HepG2 (cell line): ENCODE data around the gene NYAP1.

ENCODE experiments used
- ARNT ChIP-seq: fragments of 450-650 bp; IDR thresholded peaks from 2 replicates; pipeline ENCODE4 v1.6.1; 2017
- CEBPB ChIP-seq: IDR thresholded peaks from 2 replicates; pipeline ENCODE4 v1.6.1; 2011; ENCODE audit warnings: low read depth, low read length, improper control_type of control experiment, borderline replicate concordance
- DMTF1 ChIP-seq: sonication (generic); formaldehyde crosslinking; IDR thresholded peaks from 2 replicates; pipeline ENCODE4 v1.4.0; 2020; ENCODE audit warnings: mild to moderate bottlenecking, missing genetic modification reagents
- DNMT3B ChIP-seq: conservative IDR thresholded peaks from 2 replicates; pipeline ENCODE4 v1.6.1; 2016; ENCODE audit warnings: missing biosample characterization, control low read depth
- E2F5 ChIP-seq: sonication (generic); formaldehyde crosslinking; conservative IDR thresholded peaks from 2 replicates; pipeline ENCODE4 v1.4.0; 2020; ENCODE audit warnings: missing genetic modification reagents
- GATAD2A ChIP-seq: IDR thresholded peaks from 2 replicates; pipeline ENCODE4 v1.6.1; 2016
- POLR2A ChIP-seq, 2 experiments: IDR thresholded peaks; 2 replicates each; pipeline ENCODE4 v1.6.1; 2011; ENCODE audit warnings: low read depth in 2 of 2, low read length in 2 of 2, mild to moderate bottlenecking in 1 of 2, moderate library complexity in 1 of 2; ENCODE audit not compliant: insufficient read depth in 1 of 2
- RBFOX2 ChIP-seq: fragments of 200-400 bp; formaldehyde crosslinking; IDR thresholded peaks from 2 replicates; pipeline ENCODE4 v1.6.1; 2017; ENCODE audit warnings: low read depth, mild to moderate bottlenecking, low read length
- ZBED4 ChIP-seq: sonication (generic); formaldehyde crosslinking; IDR thresholded peaks from 2 replicates; pipeline ENCODE4 v1.4.0; 2020; ENCODE audit warnings: missing genetic modification reagents, borderline replicate concordance
- ZNF367 ChIP-seq: sonication (generic); formaldehyde crosslinking; IDR thresholded peaks from 2 replicates; pipeline ENCODE4 v1.4.0; 2020; ENCODE audit warnings: missing genetic modification reagents, borderline replicate concordance

- TF ChIP-seq E2F5 (CRISPR knock-in tag) (no peak), ZBED4 (CRISPR knock-in tag) (no peak), ZNF367 (CRISPR knock-in tag) (no peak), RBFOX2 (no peak), DMTF1 (CRISPR knock-in tag) (no peak), CEBPB (no peak), DNMT3B (CRISPR knock-in tag) (no peak), ARNT (no peak), GATAD2A (CRISPR knock-in tag) (no peak), POLR2A (IDR thresholded peaks at IDR 0.05; ENCODE audit: insufficient read depth in 1 of 2, low read depth in 2 of 2, low read length in 2 of 2) (no peak)
These were observed 6.1 kb downstream of the NYAP1 start for GRCh38 chr7:100489824-100490223.
